ENCODE data around the gene MCF2L. TPM values are rescaled to one million over a fixed set of nuclear protein-coding genes. Genes with fewer than 3 reads are reported as not detected.

MCF2L gene
- polyA plus RNA-seq, 2 donors: 10.9 to 19.4 TPM

DNA sequence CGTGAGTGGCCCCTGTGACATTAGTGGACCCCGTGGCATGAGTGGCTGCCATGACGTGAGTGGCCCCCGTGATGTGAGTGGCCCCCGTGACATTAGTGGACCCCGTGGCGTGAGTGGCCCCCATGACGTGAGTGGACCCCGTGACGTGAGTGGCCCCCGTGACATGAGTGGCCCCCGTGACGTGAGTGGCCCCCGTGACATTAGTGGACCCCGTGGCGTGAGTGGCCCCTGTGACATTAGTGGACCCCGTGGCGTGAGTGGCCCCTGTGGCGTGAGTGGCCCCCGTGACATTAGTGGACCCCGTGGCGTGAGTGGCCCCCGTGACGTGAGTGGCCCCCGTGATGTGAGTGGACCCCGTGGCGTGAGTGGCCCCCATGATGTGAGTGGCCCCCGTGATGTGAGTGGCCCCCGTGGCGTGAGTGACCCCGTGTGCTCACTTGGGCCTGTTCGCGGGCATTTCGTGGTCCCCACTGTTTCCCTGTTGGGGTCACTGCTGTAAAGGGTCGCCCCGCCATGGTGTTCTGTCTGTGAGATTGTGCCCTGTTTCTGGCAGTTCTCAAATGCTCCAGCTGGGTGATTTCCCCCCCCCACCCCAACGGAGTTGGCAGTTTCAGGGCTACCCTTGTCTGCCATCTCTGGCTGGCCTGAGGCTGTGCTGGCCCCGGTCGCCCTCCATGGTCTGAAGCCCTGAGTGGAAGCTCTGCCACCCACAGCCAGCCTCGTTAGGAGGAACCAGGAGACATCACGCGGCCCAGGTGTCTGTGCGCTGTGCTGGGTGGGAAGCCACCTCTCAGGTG lies 64.2 kb downstream of the MCF2L start:
- H3K27ac ChIP-seq (ENCODE audit: low read depth in 2 of 2, low read length in 1 of 2): no peak overlapping the region
- H3K4me1 ChIP-seq (ENCODE audit: control insufficient read depth in 2 of 2, insufficient read depth in 2 of 2, low read length in 1 of 2): no peaks in the 10 kb centered on the region
- no peaks in the 10 kb centered on the region for H3K36me3 ChIP-seq (ENCODE audit: control insufficient read depth in 2 of 2, insufficient read depth in 2 of 2, low read length in 1 of 2)
- H3K27me3 ChIP-seq (ENCODE audit: control insufficient read depth in 1 of 2, insufficient read depth in 2 of 2, low read length in 2 of 2): no peaks in the 10 kb centered on the region
- H3K9me3 ChIP-seq (ENCODE audit: control insufficient read depth in 2 of 2, insufficient read depth in 1 of 2, low read depth in 1 of 2, low read length in 1 of 2): no peaks in the 10 kb centered on the region
- no peak overlapping the region for H3K4me3 ChIP-seq (ENCODE audit: low read depth in 1 of 2, low read length in 2 of 2)
- WGBS, 2 donors: 90 to 98% methylated on average over 41 to 43 of the region's 43 CpGs

DNA sequence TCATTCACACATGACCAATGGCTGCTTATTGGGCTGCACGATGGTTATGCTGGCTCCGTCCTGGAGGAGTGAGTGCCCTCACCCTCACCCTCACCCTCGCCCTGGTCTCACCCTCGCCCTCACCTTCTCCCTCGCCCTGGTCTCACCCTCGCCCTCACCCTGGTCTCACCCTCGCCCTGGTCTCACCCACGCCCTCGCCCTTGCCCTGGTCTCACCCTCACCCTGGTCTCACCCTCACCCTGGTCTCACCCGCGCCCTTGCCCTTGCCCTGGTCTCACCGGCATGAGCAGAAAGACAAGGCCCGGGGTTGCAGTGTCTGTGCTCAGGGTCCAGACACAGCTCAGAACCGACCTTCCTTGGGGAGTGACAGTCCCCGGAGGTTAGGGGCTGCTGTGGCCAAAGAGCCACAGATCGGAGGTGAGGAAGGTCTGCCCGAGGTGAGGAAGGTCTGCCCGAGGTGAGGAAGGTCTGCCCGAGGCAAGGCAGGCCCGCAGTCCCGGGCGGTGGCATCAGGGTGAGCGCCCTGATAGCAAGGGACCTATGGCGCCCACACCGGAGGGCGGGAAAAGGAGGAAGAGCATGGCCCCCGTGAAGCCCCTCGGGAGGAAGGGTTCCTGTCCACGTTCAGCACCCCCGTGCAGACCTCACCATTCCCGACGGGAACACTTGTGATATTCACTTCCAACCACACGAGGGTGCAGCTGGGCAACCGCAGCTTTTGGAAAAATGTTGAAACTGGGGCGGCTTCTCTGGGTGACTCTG lies 65.6 kb downstream of the MCF2L start:
- no peaks in the 10 kb centered on the region for H3K4me1 ChIP-seq (ENCODE audit: control insufficient read depth in 2 of 2, insufficient read depth in 2 of 2, low read length in 1 of 2)
- no peak overlapping the region for H3K4me3 ChIP-seq (ENCODE audit: low read depth in 1 of 2, low read length in 2 of 2)
- H3K36me3 ChIP-seq (ENCODE audit: control insufficient read depth in 2 of 2, insufficient read depth in 2 of 2, low read length in 1 of 2): no peaks in the 10 kb centered on the region
- no peaks in the 10 kb centered on the region for H3K27me3 ChIP-seq (ENCODE audit: control insufficient read depth in 1 of 2, insufficient read depth in 2 of 2, low read length in 2 of 2)
- WGBS, 2 donors: 66 to 68% methylated on average over 35 of the region's 35 CpGs
- no peaks in the 10 kb centered on the region for H3K9me3 ChIP-seq (ENCODE audit: control insufficient read depth in 2 of 2, insufficient read depth in 1 of 2, low read depth in 1 of 2, low read length in 1 of 2)
- no peak overlapping the region for H3K27ac ChIP-seq (ENCODE audit: low read depth in 2 of 2, low read length in 1 of 2)

DNA sequence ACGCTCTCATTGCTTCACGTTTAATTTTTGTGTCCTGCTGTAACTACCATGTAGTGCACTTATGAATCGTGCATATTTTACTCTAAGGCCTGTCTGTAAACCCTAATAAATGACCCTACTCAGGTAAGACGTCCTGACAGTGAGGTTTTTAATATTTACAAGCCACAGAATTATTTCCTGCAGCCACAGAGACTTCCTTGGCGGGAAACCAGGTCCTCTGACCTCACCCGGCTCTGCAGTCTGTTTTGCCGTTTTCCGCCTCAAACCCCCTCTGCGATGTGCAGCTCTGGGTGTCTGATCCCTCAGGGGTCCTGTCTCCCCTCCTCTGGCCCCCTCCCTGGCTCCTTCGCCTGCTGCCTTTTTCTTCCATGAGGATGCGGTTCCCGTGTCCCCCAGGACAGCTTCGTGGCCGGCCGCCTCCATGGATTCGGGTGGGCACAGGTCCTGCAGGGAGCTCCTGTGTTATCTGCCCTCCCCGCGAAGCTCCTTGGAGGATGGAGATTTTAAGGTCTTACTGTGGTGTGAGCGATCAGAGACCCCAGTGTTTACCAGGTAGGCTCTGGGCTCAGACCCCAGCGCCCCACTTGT lies 66.3 kb downstream of the MCF2L start:
- 63 to 64% methylated on average over 20 of the region's 20 CpGs for WGBS, 2 donors
- H3K27ac ChIP-seq (ENCODE audit: low read depth in 2 of 2, low read length in 1 of 2): no peak overlapping the region
- H3K4me3 ChIP-seq (ENCODE audit: low read depth in 1 of 2, low read length in 2 of 2): no peak overlapping the region
- no peaks in the 10 kb centered on the region for H3K9me3 ChIP-seq (ENCODE audit: control insufficient read depth in 2 of 2, insufficient read depth in 1 of 2, low read depth in 1 of 2, low read length in 1 of 2)
- no peaks in the 10 kb centered on the region for H3K4me1 ChIP-seq (ENCODE audit: control insufficient read depth in 2 of 2, insufficient read depth in 2 of 2, low read length in 1 of 2)
- H3K27me3 ChIP-seq (ENCODE audit: control insufficient read depth in 1 of 2, insufficient read depth in 2 of 2, low read length in 2 of 2): no peaks in the 10 kb centered on the region
- H3K36me3 ChIP-seq (ENCODE audit: control insufficient read depth in 2 of 2, insufficient read depth in 2 of 2, low read length in 1 of 2): no peaks in the 10 kb centered on the region

DNA sequence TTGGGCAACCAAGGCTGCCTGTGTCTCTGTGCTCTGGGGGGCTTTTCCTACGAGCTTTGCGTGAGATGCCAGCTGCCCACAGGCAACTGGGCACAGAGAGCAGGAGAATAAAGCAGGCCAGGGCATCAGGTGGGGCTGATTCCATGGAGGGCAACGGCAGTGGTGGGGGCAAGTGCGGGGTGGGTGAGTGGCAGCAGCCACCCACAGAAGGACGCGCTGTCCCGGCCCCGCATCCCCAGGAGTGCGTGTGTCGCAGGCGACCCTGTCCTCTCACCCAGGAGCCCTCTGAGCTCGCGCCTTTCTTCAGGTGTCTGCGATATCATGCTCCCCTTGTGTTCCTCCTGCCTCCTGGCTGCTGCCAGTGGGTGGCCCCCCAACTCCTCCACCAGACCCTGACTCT lies 67.4 kb downstream of the MCF2L start:
- no peaks in the 10 kb centered on the region for H3K36me3 ChIP-seq (ENCODE audit: control insufficient read depth in 2 of 2, insufficient read depth in 2 of 2, low read length in 1 of 2)
- WGBS, 2 donors: 96 to 97% methylated on average over 14 of the region's 14 CpGs
- no peaks in the 10 kb centered on the region for H3K9me3 ChIP-seq (ENCODE audit: control insufficient read depth in 2 of 2, insufficient read depth in 1 of 2, low read depth in 1 of 2, low read length in 1 of 2)
- no peaks in the 10 kb centered on the region for H3K4me1 ChIP-seq (ENCODE audit: control insufficient read depth in 2 of 2, insufficient read depth in 2 of 2, low read length in 1 of 2)
- H3K27ac ChIP-seq (ENCODE audit: low read depth in 2 of 2, low read length in 1 of 2): no peak overlapping the region
- H3K4me3 ChIP-seq (ENCODE audit: low read depth in 1 of 2, low read length in 2 of 2): no peak overlapping the region
- H3K27me3 ChIP-seq (ENCODE audit: control insufficient read depth in 1 of 2, insufficient read depth in 2 of 2, low read length in 2 of 2): no peaks in the 10 kb centered on the region

DNA sequence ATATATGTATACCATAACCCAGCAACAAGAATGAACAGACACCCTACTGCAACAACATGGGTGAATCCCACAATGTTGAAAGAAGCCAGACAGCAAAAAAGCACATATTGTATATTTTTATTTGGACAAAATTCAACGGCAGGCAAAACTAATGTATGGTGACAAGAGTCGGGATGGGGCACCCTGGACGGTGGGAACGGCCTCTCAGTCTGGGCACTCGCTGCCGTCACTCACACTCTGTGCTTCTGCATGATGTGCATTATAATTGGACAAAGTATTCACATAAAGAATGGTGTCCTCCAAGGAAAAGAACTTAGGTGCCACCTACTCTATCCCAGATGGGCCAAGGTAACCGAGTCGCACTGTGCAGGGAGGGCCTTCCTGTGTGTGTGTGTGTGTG lies 71.0 kb downstream of the MCF2L start:
- no peak overlapping the region for H3K27ac ChIP-seq (ENCODE audit: low read depth in 2 of 2, low read length in 1 of 2)
- no peak overlapping the region for H3K4me3 ChIP-seq (ENCODE audit: low read depth in 1 of 2, low read length in 2 of 2)
- H3K9me3 ChIP-seq (ENCODE audit: control insufficient read depth in 2 of 2, insufficient read depth in 1 of 2, low read depth in 1 of 2, low read length in 1 of 2): no peaks in the 10 kb centered on the region
- H3K4me1 ChIP-seq (ENCODE audit: control insufficient read depth in 2 of 2, insufficient read depth in 2 of 2, low read length in 1 of 2): no peaks in the 10 kb centered on the region
- H3K36me3 ChIP-seq (ENCODE audit: control insufficient read depth in 2 of 2, insufficient read depth in 2 of 2, low read length in 1 of 2): no peaks in the 10 kb centered on the region
- H3K27me3 ChIP-seq (ENCODE audit: control insufficient read depth in 1 of 2, insufficient read depth in 2 of 2, low read length in 2 of 2): no peaks in the 10 kb centered on the region
- WGBS, 2 donors: 83 to 88% methylated on average over 8 of the region's 8 CpGs

DNA sequence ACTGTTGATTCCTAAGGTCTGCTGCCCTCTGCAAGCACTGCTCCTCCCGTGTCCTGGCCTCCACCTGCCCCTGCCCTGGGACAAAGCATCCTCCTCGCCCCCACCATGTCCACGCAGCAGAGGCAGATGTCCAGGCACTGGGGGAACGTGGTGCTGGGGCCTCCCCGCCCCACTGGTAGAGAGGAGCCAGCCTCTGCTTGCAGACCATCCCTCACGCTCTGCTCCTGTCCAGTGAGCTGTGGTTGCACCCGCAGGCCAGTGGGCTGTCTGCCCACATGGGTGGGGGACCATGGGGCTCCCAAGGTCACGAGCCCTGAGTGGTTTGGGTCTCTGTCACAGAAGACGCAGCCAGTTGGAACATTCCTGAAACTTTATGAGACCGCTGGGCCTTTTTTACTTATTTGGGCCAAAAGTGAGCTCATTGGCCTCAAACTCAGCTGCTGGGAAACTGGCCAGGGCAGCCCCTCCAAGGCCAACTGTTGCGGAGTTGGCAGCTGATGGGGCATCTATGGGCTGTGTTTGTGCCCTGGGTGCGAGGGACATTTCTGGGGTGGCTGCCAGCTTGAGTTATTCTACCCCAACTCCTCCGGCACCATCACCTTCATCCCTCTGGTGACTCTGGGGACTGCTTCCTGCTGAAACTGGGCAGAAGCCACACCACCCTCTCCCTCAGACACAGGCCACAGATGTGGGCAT lies 71.7 kb downstream of the MCF2L start:
- H3K4me3 ChIP-seq (ENCODE audit: low read depth in 1 of 2, low read length in 2 of 2): no peak overlapping the region
- no peaks in the 10 kb centered on the region for H3K9me3 ChIP-seq (ENCODE audit: control insufficient read depth in 2 of 2, insufficient read depth in 1 of 2, low read depth in 1 of 2, low read length in 1 of 2)
- no peak overlapping the region for H3K27ac ChIP-seq (ENCODE audit: low read depth in 2 of 2, low read length in 1 of 2)
- H3K36me3 ChIP-seq (ENCODE audit: control insufficient read depth in 2 of 2, insufficient read depth in 2 of 2, low read length in 1 of 2): no peaks in the 10 kb centered on the region
- H3K27me3 ChIP-seq (ENCODE audit: control insufficient read depth in 1 of 2, insufficient read depth in 2 of 2, low read length in 2 of 2): no peaks in the 10 kb centered on the region
- WGBS, 2 donors: 77 to 81% methylated on average over 13 of the region's 13 CpGs
- H3K4me1 ChIP-seq (ENCODE audit: control insufficient read depth in 2 of 2, insufficient read depth in 2 of 2, low read length in 1 of 2): no peaks in the 10 kb centered on the region

DNA sequence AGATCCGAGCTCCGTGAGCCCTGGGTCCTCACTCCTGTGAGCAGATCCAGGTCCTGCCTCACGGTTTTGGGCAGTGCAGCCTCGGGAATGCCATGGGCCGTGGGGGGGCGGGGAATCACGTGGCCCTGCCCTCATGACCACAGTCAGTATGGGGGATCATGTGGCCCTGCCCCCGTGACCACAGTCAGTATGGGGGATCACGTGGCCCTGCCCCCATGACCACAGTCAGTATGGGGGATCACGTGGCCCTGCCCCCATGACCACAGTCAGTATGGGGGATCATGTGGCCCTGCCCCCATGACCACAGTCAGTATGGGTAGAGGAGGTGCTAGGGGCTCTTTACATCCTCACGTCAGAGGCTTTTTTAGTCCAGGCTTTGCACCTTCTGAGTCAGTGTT lies 72.3 kb downstream of the MCF2L start:
- H3K27me3 ChIP-seq (ENCODE audit: control insufficient read depth in 1 of 2, insufficient read depth in 2 of 2, low read length in 2 of 2): no peaks in the 10 kb centered on the region
- no peaks in the 10 kb centered on the region for H3K4me1 ChIP-seq (ENCODE audit: control insufficient read depth in 2 of 2, insufficient read depth in 2 of 2, low read length in 1 of 2)
- no peaks in the 10 kb centered on the region for H3K9me3 ChIP-seq (ENCODE audit: control insufficient read depth in 2 of 2, insufficient read depth in 1 of 2, low read depth in 1 of 2, low read length in 1 of 2)
- H3K36me3 ChIP-seq (ENCODE audit: control insufficient read depth in 2 of 2, insufficient read depth in 2 of 2, low read length in 1 of 2): no peaks in the 10 kb centered on the region
- no peak overlapping the region for H3K27ac ChIP-seq (ENCODE audit: low read depth in 2 of 2, low read length in 1 of 2)
- H3K4me3 ChIP-seq (ENCODE audit: low read depth in 1 of 2, low read length in 2 of 2): no peak overlapping the region
- 75 to 78% methylated on average over 11 of the region's 11 CpGs for WGBS, 2 donors

DNA sequence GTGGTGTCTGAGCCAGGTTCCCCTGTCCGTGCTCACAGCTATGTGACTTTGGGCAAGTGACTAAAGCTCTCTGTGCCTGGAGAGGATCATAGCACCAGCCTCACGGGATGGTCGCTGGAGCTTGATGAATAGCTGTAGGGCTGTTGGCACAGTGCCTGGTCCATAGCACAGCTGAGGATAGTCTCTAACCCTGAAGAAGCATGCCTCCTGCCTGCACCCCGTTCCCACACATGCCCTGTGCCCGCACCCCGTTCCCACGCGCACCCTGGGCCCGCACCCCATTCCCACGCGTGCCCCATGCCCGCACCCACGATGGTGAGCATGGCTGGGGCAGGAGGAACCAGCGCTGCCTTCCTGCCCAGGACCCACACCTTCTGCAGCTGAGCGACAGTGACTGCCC lies 72.9 kb downstream of the MCF2L start:
- no peaks in the 10 kb centered on the region for H3K9me3 ChIP-seq (ENCODE audit: control insufficient read depth in 2 of 2, insufficient read depth in 1 of 2, low read depth in 1 of 2, low read length in 1 of 2)
- WGBS, 2 donors: 81 to 83% methylated on average over 15 of the region's 15 CpGs
- no peaks in the 10 kb centered on the region for H3K27me3 ChIP-seq (ENCODE audit: control insufficient read depth in 1 of 2, insufficient read depth in 2 of 2, low read length in 2 of 2)
- H3K4me3 ChIP-seq (ENCODE audit: low read depth in 1 of 2, low read length in 2 of 2): no peak overlapping the region
- no peak overlapping the region for H3K27ac ChIP-seq (ENCODE audit: low read depth in 2 of 2, low read length in 1 of 2)
- no peaks in the 10 kb centered on the region for H3K4me1 ChIP-seq (ENCODE audit: control insufficient read depth in 2 of 2, insufficient read depth in 2 of 2, low read length in 1 of 2)
- H3K36me3 ChIP-seq (ENCODE audit: control insufficient read depth in 2 of 2, insufficient read depth in 2 of 2, low read length in 1 of 2): peaks cover 0 to 1% of the 10 kb centered on the region in 2 donors

DNA sequence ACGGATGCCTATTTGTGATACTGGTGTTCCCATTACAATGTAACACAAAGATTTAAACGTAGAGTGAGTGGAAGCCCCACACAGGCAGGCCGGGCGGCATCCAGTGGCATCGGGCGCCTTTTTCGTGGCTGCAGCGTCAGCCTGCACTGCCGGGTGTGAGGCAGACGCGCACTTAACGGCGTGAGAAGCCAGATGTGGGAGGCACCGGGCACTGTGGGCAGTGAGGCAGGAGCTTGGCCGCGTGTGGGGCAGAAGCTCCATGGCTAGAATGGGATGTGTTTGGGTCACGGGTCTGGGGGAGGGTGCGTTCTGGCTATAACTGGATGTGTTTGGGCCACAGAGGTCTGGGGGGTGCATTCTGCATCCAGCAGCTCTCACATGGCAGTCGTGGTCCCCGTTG lies 73.4 kb downstream of the MCF2L start:
- Histone ChIP-seq H3K27ac (ENCODE audit: low read depth in 2 of 2, low read length in 1 of 2) (no peak overlapping the region), H3K4me1 (ENCODE audit: control insufficient read depth in 2 of 2, insufficient read depth in 2 of 2, low read length in 1 of 2) (no peaks in the 10 kb centered on the region), H3K36me3 (ENCODE audit: control insufficient read depth in 2 of 2, insufficient read depth in 2 of 2, low read length in 1 of 2) (peaks cover 0 to 5% of the 10 kb centered on the region in 2 donors), H3K9me3 (ENCODE audit: control insufficient read depth in 2 of 2, insufficient read depth in 1 of 2, low read depth in 1 of 2, low read length in 1 of 2) (no peaks in the 10 kb centered on the region), H3K27me3 (ENCODE audit: control insufficient read depth in 1 of 2, insufficient read depth in 2 of 2, low read length in 2 of 2) (no peaks in the 10 kb centered on the region), H3K4me3 (ENCODE audit: low read depth in 1 of 2, low read length in 2 of 2) (no peak overlapping the region)
- 92 to 94% methylated on average over 20 of the region's 20 CpGs for WGBS, 2 donors

Measured in esophagus (tissue), 2 donors.